NCI-H82 treated with DMSO at 0.1 percent for 48 hours (cell line): ENCODE data around the gene TCF12.

Experiments
- DNase-seq: peaks from one replicate; lab custom pipeline; 2025; ENCODE audit not compliant: unreplicated experiment; lab: John Stamatoyannopoulos, UW

The TCF12 gene

GRCh38 chr15:57310876-57311275, 392.4 kb downstream of the TCF12 start:
- no peak for DNase-seq

- DNase-seq: no peak
Observed at GRCh38 chr15:57312006-57312317, 393.5 kb downstream of the TCF12 start.

- no peak for DNase-seq
Observed at GRCh38 chr15:57312318-57313133, 394.1 kb downstream of the TCF12 start.

- DNase-seq: no peak
Observed at GRCh38 chr15:57313134-57313483, 394.7 kb downstream of the TCF12 start.

DNA sequence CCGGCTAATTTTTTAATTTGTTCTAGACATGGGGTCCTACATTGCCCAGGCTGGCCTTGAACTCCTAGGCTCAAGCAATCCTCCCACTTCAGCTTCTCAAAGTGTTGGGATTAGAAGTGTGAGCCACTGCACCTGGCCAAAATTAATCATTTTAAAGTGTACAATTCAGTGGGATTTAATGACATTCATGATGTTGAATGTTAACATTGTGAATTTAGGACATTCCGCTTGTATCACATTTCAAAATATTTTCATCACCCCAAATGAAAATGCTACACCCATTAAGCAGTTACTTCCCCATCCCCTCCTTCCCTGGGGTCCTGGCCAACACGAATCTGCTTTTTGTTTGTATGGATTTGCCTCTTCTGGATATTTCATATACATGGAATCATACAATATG, 395.8 kb downstream of the TCF12 start:
- no peak for DNase-seq

DNA sequence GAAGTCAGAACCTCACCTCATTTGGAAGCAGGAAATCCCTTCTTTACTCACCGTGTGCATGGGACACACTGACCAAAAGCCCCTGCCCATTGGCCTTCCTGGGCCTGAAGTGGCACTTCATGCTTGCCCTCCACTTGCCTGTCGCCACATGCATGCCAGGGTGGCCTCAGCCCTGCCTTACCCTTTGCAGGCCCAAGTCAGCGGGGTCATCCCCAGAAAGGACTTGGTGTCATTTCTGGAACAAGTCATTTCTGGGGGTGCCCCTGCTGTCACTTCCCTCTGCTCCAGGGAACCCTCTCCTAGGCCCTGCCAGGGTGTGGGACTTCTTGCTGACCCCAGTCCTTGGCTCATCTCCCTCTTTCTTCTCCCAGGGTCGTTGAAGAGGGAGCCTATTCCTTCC, 398.0 kb downstream of the TCF12 start:
- DNase-seq: no peak

- DNase-seq: no peak
Observed at GRCh38 chr15:57319226-57319918, 400.9 kb downstream of the TCF12 start.

DNA sequence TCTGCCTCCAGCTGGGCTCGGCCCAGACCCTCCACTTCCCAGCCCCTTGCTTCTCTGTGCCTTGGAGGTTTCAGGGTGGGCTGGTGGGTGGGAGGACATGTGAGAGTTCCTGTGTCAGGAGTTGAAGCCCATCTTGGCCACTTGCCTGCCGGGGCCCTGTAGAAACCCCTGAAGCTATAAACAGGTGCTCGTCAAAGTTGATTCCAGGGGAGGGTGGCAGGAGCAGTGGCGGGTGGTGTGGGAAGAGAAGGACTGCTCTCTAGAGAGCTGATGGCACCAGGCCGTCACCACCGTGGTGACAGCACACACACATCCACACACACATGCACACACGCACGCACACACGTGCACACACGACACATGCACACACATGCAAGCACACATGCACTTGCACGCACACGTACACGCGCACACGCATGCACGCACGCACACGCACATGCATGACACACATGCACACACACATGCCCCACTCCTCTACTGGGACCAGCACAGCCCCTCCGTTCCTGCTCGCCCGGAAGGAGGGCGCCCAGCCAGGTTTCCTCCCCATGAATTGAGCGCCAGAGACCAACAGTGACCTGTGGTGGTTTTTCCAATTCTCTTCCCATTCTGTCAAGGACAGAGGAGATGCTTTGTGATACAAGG, 401.6 kb downstream of the TCF12 start:
- DNase-seq: no peak

GRCh38 chr15:57320631-57321220, 402.3 kb downstream of the TCF12 start:
- DNase-seq: no peak

DNA sequence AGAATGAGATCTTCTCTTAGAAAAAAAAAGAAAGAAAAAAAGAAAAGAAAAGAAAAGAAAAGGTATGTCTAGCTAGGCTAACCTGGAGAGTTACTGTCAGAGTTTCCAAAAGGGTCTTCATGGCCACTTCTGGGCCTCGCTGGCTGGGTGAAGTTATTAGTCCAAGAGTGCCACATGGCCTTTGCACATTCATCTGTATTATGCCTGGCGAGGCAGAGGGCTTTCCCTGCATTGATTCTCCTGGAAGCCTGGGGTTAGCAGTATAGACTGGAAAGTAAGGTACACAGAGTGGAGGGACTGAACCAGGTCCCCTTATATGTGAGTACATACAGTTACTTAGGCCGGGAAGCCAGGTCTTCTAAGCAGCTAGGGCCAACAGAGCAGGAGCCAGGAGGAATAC, 403.0 kb downstream of the TCF12 start:
- no peak for DNase-seq

GRCh38 chr15:57321973-57322601, 403.6 kb downstream of the TCF12 start:
- DNase-seq: no peak

GRCh38 chr15:57322602-57323250, 404.3 kb downstream of the TCF12 start:
- DNase-seq: no peak

- no peak for DNase-seq
Observed at GRCh38 chr15:57323299-57323805, 404.9 kb downstream of the TCF12 start.

- DNase-seq: peak; percentile 69
Observed at GRCh38 chr15:57323806-57324589, 405.6 kb downstream of the TCF12 start.

GRCh38 chr15:57324590-57324890, 406.1 kb downstream of the TCF12 start:
- DNase-seq: no peak

DNA sequence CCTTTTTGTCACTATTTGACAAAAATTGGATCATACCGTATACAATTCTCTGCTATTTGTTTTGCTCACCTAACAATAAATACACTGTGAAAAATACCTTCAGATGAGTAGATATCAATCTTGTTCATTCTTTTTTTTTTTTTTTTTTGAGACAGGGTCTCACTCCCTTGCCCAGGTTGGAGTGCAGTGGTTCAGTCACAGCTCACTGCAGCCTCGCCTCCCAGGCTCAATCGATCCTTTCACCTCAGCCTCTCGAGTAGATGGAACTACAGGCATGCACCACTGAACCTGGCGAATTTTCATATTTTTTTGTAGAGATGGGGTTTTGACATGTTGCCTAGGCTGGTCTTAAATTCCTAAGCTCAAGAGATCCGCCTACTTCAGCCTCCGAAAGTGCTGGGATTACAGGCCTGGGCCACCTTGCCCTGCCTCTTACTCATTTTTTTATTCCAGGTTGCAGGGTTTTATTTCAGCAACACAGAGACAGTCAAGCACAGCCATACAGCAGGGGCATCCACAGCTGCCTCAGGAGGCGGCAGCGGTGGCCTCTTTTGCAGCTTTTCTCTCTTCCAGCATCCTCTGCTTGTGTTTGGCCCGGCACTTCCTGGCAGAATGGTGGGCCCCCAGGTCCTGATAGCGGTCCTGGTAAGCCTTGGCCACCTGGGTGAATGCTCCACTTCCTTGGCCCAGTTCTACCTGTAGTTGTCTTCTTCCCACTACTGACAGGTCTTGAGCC, 406.7 kb downstream of the TCF12 start:
- no peak for DNase-seq

DNA sequence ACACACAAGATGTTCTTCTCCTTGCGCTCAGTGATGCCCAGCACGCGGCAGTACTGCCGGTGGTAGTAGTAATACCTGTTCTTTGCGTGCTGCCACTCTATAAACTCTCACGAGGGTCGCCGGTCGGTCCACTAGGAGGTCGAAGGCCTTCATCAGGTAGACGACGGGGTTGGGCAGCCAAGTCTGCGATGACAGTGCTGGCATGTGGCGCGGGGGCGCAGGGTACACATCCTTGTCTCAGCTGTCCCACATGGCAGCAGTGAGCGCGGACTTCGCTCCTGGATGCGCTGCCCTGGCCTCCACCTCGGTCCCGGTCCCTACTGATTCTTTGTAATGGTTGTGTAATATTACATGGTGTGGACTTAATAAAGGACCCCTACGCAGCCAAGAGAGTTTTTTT, 407.8 kb downstream of the TCF12 start:
- no peak for DNase-seq

- no peak for DNase-seq
Observed at GRCh38 chr15:57327985-57328471, 409.6 kb downstream of the TCF12 start.

DNA sequence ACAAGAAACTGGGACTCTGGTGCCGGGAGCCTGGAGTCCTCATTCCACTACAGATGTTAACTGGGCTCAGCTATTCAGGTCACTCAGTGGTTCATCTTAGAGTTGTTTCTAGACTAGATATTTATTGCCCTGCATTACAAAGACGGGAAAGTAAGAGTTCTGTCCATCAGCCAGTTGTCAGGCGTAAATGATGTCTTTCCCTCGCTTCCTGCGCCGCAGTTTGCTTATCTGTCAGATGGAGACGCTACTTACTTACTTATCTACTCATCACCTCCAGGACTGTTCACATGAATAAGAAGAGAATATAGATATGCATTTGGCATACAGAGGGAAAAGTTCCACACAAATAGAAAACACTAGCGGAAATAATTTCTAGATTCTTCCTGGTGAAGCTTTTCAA, 410.0 kb downstream of the TCF12 start:
- no peak for DNase-seq
